HCT116 (cell line): ENCODE results near the gene TBC1D8.
A peak's percentile ranks its signal among the peaks of the same experiment; 100 is the strongest.

Source experiments
- CTCF ChIP-seq, 3 experiments: fragments of 200-600 bp in 1 of 3; sonication (generic) in 1 of 3; IDR thresholded peaks in 2 of 3; conservative IDR thresholded peaks in 1 of 3; 2 replicates each; pipeline ENCODE4 v1.5.1; 2012 to 2017; ENCODE audit warnings: low read depth in 2 of 3, low read length in 2 of 3, antibody characterized with exemption in 1 of 3, borderline replicate concordance in 1 of 3, control low read depth in 1 of 3, mild to moderate bottlenecking in 1 of 3, mixed read lengths in 1 of 3, mixed run types in 1 of 3, moderate library complexity in 1 of 3; ENCODE audit not compliant: insufficient read depth in 1 of 3
- ELF1 ChIP-seq: IDR thresholded peaks from 2 replicates; pipeline ENCODE4 v1.6.1; 2012; ENCODE audit warnings: low read depth, borderline replicate concordance
- EZH2 ChIP-seq: fragments of 200-600 bp; sonication (generic); IDR thresholded peaks from 2 replicates; pipeline ENCODE4 v1.6.1; 2017; ENCODE audit warnings: antibody characterized with exemption, mixed run types
- POLR2A ChIP-seq: IDR thresholded peaks from 2 replicates; pipeline ENCODE4 v1.7.0; 2011; ENCODE audit warnings: borderline replicate concordance; ENCODE audit not compliant: insufficient read depth, insufficient read length; ENCODE audit errors: extremely low read depth
- POLR2AphosphoS5 ChIP-seq: IDR thresholded peaks from 2 replicates; pipeline ENCODE4 v1.6.1; 2011; ENCODE audit warnings: mild to moderate bottlenecking, low read depth, low read length, moderate library complexity
- REST ChIP-seq: IDR thresholded peaks from 2 replicates; pipeline ENCODE4 v1.6.1; 2012; ENCODE audit warnings: low read depth
- SP1 ChIP-seq: IDR thresholded peaks from 2 replicates; pipeline ENCODE4 v1.6.1; 2012; ENCODE audit warnings: low read depth
- TCF7L2 ChIP-seq: IDR thresholded peaks from 2 replicates; pipeline ENCODE4 v1.7.0; 2011; ENCODE audit warnings: borderline replicate concordance, inconsistent platforms; ENCODE audit not compliant: insufficient read depth, insufficient read length; ENCODE audit errors: extremely low read depth
- ZFX ChIP-seq: fragments of 450-650 bp; IDR thresholded peaks from 2 replicates; pipeline ENCODE4 v1.6.1; 2017
- ZNF274 ChIP-seq: fragments of 200-500 bp; sonication (Bioruptor generic); IDR thresholded peaks from 2 replicates; pipeline ENCODE4 v1.6.1; 2014; ENCODE audit warnings: mild to moderate bottlenecking, low read depth, low read length, inconsistent platforms

GRCh38 chr2:101038455-101039255, 112.5 kb downstream of the TBC1D8 start:
- peak; percentile 61 to 81 (median 77); a peak in 5 of 6 replicates for TF ChIP-seq CTCF (IDR thresholded peaks at IDR 0.05 in 2 of 3, conservative IDR thresholded peaks at IDR 0.05 in 1 of 3; ENCODE audit: borderline replicate concordance in 1 of 3, insufficient read depth in 1 of 3, low read depth in 2 of 3, low read length in 2 of 3)
- TF ChIP-seq REST, result no peak
- no peak for TF ChIP-seq SP1
- TF ChIP-seq TCF7L2, result no peak
- no peak for TF ChIP-seq POLR2A
- no peak for TF ChIP-seq ZFX
- TF ChIP-seq EZH2, result no peak
- TF ChIP-seq ELF1, result no peak
- no peak for TF ChIP-seq ZNF274
- TF ChIP-seq POLR2AphosphoS5, result peak; percentile 30; the same call in 1 of the 2 replicates
